NCI-H446 treated with DMSO at 0.1 percent for 48 hours (cell line): ENCODE results near the gene FURIN.
"Not testable (repeated sequence)": the region's sequence is repeated elsewhere in the genome, so short reads cannot be mapped to it uniquely, and the experiment has no call there.

Experiments used
- DNase-seq: peaks from one replicate; lab custom pipeline; 2025; lab: John Stamatoyannopoulos, UW

FURIN gene

DNA sequence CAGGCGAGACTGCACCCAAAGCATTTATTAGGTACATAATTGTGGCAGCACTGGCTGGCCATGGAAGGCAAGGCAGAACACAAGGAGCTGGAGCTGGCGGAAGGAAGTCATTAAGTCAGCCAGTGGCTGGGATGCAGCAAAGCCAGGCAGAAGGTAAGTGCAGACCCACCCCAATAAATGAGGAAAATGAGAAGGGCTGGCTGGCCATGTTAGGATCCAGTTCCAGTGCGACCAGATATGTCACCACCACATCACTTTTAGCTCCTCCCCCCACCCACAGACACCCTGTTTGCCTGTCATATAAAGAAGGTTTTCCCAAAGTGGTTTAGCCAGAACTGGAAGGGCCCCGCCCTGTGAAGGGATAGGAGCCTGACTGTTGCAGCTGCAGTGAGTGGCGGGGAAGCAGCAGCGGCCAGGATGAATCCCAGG lies at the start of gene FURIN:
TSS of gene FURIN (plus strand) at position 328 of the 429 bp plus-strand sequence. CDS start 7,153 bp downstream, outside the sequence.
- no peak for DNase-seq

DNA sequence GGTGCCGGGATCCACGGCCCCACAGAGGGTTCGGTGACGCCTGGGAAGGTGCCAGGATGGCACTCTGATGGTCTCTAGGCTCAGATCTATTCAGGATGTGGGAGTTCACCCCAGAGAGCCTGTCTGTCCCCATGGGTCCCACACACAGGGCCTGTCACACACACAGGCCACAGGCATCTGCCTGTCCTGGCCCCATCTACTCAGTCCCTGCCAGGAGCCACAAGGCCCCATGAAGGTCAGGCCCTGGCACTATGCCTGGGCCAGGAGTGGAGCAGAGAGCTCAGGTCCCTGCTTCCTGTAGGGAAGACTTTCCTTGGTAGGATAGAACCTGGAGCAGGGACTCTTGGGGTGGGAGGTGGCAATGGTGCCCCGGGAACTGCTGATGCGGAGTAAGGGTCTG lies 49.0 kb upstream of the FURIN start:
- no peak for DNase-seq

DNA sequence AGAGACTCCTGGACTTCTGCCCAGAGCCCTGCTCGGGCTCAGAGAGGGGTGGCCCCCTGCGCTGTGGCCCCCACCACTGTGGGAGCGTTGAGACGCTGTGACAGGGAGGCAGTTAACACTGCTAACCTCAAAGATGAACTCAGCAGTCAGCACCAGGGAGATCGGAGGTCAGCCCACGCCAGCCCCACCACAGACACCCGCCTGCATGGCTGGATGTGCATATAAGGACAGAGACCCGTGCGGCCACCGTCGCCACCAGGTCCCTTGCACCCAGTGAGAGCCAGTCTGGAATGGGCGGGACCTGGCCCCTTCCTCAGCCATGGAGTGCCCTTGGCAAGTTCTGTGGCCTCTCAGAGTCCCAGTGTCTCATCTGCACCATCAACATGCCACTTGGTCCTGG lies 48.5 kb upstream of the FURIN start:
- no peak for DNase-seq

GRCh38 chr15:90820481-90820880 lies 47.9 kb upstream of the FURIN start:
- no peak for DNase-seq

DNA sequence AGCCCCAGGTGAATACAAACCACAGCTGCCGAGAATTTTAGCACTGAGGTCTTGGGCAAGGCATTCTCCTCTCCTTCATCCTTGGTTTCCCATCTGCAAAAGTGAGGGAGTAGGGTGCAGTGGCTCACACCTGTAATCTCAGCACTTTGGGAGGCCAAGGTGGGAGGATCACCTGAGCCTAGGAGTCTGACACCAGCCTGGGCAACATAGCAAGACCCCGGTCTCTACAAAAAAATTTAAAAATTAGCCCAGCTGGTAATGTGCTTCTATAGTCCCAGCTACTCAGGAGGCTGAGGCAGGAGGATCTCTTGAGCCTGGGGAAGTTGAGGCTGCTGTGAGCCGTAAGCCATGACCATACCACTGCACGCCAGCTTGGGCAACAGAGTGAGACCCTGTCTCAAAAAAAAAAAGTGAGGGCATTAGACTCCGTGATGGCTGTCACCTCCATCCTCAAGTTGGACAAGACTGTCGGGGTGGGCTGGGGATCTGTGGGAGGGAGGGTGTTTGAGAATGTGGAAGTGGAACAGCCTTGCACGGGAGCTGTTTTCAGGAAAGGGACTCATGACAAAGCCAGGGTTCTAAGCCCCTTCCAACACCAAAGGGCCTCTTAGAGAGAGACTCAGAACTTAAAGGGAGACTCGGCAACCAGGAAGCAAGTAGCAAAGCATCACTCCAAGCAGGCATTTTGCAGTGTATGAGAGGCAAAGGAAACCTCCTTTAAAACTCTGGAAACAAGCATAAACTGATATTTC lies 46.0 kb upstream of the FURIN start:
- no peak for DNase-seq

DNA sequence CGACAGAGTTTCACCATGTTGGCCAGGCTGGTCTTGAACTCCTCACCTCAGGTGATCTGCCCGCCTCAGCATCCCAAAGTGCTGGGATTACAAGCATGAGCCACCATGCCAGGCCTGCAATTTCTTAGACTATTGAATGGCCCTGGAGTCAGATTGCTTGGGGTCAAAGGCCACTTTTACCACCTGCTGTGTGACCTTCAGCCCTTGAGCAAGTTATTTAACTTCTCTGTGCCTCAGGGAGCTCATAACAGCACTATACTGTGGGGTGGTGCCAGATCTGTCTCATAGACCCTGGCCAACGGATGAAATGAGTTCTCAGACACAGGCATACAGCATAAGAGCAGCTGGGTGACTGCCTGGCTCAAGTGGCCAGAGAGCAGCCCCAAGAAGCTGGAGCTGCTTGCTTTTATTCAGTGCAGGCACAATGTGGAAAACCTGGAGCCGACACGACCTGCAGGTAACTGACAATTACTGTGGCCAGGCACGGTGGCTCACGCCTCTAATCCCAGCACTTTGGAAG lies 44.9 kb upstream of the FURIN start:
- DNase-seq: no peak

DNA sequence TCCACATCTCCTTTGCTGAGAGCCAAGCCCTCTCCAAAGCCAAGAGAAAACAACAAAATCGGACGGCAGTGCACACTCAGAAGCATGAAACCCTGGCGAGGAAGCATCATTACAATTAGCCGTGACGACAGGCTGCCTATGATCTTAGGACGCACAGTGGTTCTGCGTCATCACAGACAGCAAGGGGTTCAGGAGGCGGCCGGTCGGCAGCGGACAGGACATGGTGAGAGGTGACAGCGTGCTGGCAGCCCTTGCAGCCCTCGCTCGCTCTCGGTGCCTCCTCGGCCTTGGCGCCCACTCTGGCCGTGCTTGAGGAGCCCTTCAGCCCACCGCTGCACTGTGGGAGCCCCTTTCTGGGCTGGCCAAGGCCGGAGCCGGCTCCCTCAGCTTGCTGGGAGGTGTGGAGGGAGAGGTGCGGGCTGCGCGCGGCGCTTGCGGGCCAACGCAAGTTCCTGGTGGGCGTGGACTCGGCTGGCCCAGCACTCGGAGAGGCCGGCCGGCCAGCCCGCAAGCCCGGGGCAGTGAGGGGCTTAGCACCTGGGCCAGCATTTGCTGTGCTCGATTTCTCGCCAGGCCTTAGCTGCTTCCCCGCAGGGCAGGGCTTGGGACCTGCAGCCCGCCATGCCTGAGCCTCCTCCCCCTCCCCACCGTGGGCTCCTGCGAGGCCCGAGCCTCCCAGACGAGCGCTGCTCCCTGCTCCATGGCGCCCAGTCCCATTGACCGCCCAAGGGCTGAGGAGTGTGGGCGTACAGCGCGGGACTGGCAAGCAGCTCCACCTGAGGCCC lies 43.1 kb upstream of the FURIN start:
- not testable (repeated sequence) for DNase-seq

DNA sequence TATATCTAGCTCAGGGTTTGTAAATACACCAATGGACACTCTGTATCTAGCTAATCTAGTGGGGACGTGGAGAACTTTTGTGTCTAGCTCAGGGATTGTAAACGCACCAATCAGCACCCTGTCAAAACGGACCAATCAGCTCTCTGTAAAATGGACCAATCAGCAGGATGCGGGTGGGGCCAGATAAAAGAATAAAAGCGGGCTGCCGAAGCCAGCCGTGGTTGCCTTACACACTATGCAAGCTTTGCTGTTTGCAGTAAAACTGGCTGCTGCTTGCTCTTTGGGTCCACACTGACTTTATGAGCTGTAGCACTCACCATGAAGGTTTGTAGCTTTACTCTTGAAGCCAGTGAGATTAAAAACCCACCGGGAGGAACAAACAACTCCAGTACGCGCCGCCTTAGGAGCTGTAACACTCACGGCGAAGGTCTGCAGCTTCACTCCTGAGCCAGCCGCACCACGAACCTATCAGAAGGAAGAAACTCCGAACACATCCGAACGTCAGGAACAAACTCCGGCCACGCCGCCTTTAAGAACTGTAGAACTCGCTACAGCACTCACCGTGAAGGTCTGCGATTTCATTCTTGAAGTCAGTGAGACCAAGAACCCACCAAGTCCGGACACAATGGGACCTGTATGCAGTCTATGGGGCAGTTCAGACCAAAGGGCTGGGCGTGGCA lies 42.0 kb upstream of the FURIN start:
- not testable (repeated sequence) for DNase-seq

DNA sequence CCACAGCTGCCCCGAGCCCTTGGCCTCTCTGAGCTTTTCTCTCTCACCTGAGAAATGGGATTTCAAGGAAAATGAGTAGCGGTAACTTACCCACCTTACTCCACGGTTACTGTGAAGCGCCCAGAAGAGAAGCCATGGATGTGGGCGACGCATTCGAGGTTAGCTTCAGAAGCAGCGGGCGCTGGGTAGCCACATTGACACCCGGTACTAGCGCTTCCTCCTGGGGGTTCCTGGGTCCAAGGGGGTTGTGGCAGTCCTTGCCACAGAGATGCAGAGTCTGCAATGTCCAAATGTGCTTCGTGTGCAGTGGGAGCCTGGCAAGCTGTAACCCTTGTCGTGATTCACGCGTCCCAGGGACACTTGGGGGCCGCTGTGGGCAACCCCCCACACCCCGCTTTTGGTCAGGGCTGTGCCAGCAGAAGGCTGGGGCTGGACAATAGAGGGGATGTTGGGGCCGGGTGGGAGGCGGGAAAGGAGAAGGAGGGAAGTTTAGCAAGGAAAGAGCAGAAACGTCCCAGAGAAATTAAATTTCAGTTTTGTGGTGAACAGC lies 41.4 kb upstream of the FURIN start:
- no peak for DNase-seq

DNA sequence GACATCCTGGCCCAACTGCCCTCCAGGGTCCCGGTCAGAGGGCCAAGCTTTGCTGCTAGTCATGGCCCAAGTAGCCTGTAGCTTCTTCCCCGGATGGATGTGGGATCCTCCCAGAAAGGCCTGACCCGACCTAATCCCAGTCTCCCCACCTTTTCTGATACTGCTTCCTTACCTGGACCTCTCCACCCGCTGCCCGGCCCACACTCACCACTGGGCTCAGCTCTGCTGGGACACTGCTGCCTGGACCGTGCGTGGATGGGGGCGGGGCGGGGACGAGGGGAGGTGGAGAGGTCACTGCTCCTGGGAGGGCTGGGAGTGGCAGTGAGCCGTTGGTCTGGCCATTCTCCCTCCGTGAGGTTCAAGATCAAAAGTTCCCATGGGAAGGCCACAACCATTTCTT lies 40.3 kb upstream of the FURIN start:
- DNase-seq: no peak

DNA sequence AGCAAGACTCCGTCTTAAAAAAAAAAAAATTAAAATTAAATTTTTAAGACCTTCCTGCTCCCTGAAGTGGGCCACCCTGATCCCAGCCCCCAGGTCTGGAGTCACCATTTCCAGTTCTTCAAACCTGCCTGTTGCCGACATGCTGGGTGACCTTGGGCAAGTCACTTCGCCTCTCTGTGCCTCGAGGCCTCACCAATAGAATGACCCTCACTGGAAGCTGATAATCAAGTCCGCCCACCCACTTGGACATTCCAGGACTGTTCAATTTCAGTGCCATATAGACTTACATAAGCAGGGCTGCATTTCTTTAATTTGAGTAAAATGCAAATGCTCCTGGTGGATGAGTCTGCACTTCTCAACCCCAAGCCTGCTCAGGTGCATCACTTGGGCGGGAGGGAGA lies 39.3 kb upstream of the FURIN start:
- DNase-seq: no peak

DNA sequence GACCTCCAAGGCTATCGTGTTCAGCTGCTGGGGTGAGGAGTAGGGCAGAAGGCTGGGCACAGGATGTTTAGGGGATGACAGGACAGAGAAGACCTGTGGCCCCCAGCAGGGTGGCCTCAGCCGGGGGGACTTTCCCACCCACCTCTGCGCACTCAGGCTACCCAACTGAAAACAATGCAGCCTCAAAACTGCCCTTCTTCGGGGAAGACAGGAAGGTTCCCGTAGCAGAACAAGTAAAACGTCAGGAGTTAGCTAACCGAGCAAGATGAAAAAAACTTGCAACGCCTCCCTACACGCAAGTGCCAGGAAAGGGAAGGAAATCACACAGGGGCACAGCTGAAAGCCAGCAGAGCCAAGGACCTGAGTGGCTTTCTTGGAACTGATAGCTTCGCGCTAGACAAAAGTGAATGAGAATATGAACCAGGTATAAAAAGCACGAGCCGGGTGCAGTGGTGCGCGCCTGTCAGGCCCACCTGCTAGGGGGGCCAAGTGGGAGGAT lies 38.4 kb upstream of the FURIN start:
- no peak for DNase-seq

DNA sequence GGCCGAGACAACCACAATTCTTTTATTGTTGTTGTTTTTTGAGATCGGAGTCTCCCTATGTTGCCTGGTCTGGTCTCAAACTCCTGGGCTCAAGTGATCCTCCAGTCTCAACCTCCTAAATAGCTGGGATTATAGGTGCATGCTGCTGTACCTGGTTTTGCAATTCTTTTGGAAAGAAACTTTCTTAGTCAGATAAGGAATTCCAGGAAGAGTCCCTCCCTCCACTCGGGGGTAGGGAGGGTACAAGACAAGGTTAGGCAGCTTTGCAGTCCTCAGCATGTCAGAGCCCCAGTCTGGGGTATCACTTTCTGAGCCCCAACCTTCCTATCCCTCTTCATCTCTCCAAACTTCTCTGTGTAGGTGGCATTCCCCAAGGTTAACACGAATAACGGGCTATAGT lies 33.8 kb upstream of the FURIN start:
- DNase-seq: no peak

- DNase-seq: no peak
These were observed 32.0 kb upstream of the FURIN start for GRCh38 chr15:90836296-90836871.

GRCh38 chr15:90837094-90837493 lies 31.3 kb upstream of the FURIN start:
- no peak for DNase-seq

DNA sequence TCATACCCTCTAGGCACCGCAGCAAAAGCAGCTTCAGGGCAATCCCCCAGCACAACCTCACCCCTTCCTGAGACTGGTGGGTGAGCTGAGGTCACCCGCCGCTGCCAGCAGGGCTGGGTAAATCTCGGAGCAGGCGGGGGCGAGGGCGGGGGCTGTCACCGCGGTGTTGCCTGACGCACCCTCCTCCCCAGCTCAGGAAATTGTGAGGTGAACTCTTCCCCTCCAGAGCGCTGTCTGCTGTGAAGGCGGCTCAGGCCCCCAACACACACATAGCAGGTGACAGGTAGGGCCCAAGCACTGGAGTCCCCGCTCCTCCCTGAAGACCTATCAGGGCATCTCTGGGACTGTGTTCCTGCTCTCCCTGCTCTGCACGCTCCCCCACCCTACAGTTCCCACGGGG lies 30.2 kb upstream of the FURIN start:
- DNase-seq: no peak

DNA sequence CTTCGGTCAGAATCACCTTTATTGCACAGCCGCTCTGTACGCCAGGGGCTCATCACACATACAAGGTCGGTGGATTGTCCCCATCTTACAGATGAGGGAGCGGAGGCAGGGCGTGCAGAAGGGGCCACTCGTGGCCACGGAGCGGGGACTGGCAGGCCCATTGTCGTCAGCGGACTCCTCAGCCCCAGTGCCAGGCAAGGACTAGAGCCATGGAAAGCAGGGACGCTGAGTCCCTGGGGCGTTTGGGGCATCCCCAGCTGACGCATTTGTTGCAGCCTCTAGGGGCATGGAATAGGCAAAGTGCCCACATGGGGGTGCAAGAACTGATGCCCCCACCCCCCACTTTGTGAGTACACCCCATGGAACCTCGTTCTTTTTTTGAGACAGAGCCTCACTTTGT lies 29.8 kb upstream of the FURIN start:
- no peak for DNase-seq

GRCh38 chr15:90839187-90840071 lies 29.0 kb upstream of the FURIN start:
- no peak for DNase-seq

- DNase-seq: no peak
These were observed 28.1 kb upstream of the FURIN start for GRCh38 chr15:90840157-90840855.

DNA sequence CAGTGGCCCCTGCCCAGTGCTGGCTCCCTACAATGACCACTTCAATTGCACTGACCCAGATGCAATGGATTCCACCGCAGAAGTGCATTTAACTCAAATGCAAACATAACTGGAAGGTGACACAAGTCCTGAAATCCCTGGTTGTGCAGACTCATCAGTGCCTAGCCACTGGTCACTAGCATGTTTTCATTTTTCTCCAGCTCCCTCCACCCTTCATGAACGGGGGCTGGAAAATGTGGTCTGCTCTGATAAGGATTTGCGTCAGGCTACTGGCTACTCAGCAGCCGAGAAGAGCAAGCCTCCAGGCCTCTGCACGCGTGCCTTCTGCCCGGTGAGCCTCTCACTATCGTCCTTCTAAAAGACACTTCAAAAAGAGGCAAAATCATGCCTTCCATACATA lies 27.4 kb upstream of the FURIN start:
- no peak for DNase-seq
